IMR-90 (cell line): ENCODE data around the gene SRBD1. TPM values are rescaled to one million over a fixed set of nuclear protein-coding genes. Genes with fewer than 3 reads are reported as not detected.

Experiments used
- ATAC-seq: fragments of 200-7000 bp; cut with Tn5 transposase; 2 replicates; pipeline ENCODE4 v1.9.1; 2020; ENCODE audit warnings: low read depth, mild to moderate bottlenecking, moderate library complexity
- BruUV-seq: library from RNA; stranded (reverse); fragments of 400-500 nt; replicated peaks from 2 replicates; lab custom pipeline; 2021; lab: Mats Ljungman, UMichigan
- CTCF ChIA-PET: fragments of 300-600 bp; formaldehyde crosslinking; extraction: SDS; loops from one replicate; lab custom pipeline; 2021; ENCODE audit warnings: antibody characterized with exemption; lab: Yijun Ruan, JAX
- POLR2A ChIA-PET: fragments of 300-600 bp; sonication (Branson Sonifier 250); formaldehyde crosslinking; loops from one replicate; lab custom pipeline; 2022; ENCODE audit warnings: antibody characterized with exemption; ENCODE audit not compliant: unreplicated experiment; lab: Charles Lee
- DNase-seq: peaks from one replicate; pipeline ENCODE4 v3.0.0; 2013
- H2AFZ ChIP-seq: replicated peaks from 2 replicates; pipeline ENCODE3; 2013; ENCODE audit warnings: low read length, mild to moderate bottlenecking; ENCODE audit not compliant: poor library complexity
- H2AK5ac ChIP-seq: 2 replicates; pipeline ENCODE4 v1.6.1; 2013; ENCODE audit warnings: low read depth, low read length, inconsistent platforms
- H2AK9ac ChIP-seq: replicated peaks from 2 replicates; pipeline ENCODE3; 2013; ENCODE audit warnings: mild to moderate bottlenecking, low read depth, low read length, moderate library complexity; ENCODE audit not compliant: poor library complexity
- H2BK120ac ChIP-seq: 2 replicates; pipeline ENCODE4 v1.6.1; 2013; ENCODE audit warnings: low read depth, low read length, inconsistent platforms
- H2BK15ac ChIP-seq: 3 replicates; pipeline ENCODE4 v1.6.1; 2013; ENCODE audit warnings: low read depth, low read length, inconsistent platforms
- H2BK20ac ChIP-seq: 2 replicates; pipeline ENCODE4 v1.6.1; 2013; ENCODE audit warnings: low read depth, mild to moderate bottlenecking, inconsistent platforms, low read length, moderate library complexity
- H2BK5ac ChIP-seq: 2 replicates; pipeline ENCODE4 v1.6.1; 2013; ENCODE audit warnings: mild to moderate bottlenecking, low read depth, low read length, inconsistent platforms; ENCODE audit not compliant: poor library complexity, severe bottlenecking
- H3K14ac ChIP-seq: replicated peaks from 2 replicates; pipeline ENCODE4 v1.6.1; 2013; ENCODE audit warnings: low read depth, low read length, inconsistent platforms
- H3K18ac ChIP-seq: 2 replicates; pipeline ENCODE4 v1.6.1; 2013; ENCODE audit warnings: low read depth, low read length, control low read depth
- H3K23ac ChIP-seq: 2 replicates; pipeline ENCODE4 v1.6.1; 2013; ENCODE audit warnings: low read depth, low read length, inconsistent platforms
- H3K27ac ChIP-seq: 2 replicates; pipeline ENCODE4 v1.5.1; 2013; ENCODE audit warnings: mild to moderate bottlenecking, control low read depth, low read length; ENCODE audit not compliant: insufficient read depth
- H3K27me3 ChIP-seq: 2 replicates; pipeline ENCODE4 v1.6.1; 2013; ENCODE audit warnings: low read length; ENCODE audit not compliant: control insufficient read depth, insufficient read depth
- H3K36me3 ChIP-seq: 2 replicates; pipeline ENCODE4 v1.6.1; 2013; ENCODE audit warnings: low read length, mixed read lengths; ENCODE audit not compliant: control insufficient read depth, insufficient read depth
- H3K4ac ChIP-seq: 2 replicates; pipeline ENCODE4 v1.6.1; 2013; ENCODE audit warnings: low read depth, low read length, inconsistent platforms
- H3K4me1 ChIP-seq: 2 replicates; pipeline ENCODE4 v1.6.1; 2013; ENCODE audit warnings: low read length, mixed read lengths; ENCODE audit not compliant: control insufficient read depth, insufficient read depth
- H3K4me2 ChIP-seq: 2 replicates; pipeline ENCODE4 v1.6.1; 2013; ENCODE audit warnings: low read depth, mild to moderate bottlenecking, control low read depth, low read length, moderate library complexity
- H3K4me3 ChIP-seq: 2 replicates; pipeline ENCODE4 v1.5.1; 2013; ENCODE audit warnings: low read depth, mild to moderate bottlenecking, control low read depth, low read length, moderate library complexity; ENCODE audit not compliant: insufficient read depth
- H3K56ac ChIP-seq: 2 replicates; pipeline ENCODE4 v1.6.1; 2013; ENCODE audit warnings: low read length, inconsistent platforms; ENCODE audit not compliant: insufficient read depth; ENCODE audit errors: extremely low read depth
- H3K79me1 ChIP-seq, 2 experiments: 2 replicates each; pipeline ENCODE4 v1.6.1; 2013; ENCODE audit warnings: low read length in 2 of 2, inconsistent platforms in 1 of 2, low read depth in 1 of 2
- H3K9ac ChIP-seq: 2 replicates; pipeline ENCODE4 v1.6.1; 2013; ENCODE audit warnings: low read depth, low read length, control low read depth
- H3K9me1 ChIP-seq: 2 replicates; pipeline ENCODE4 v1.6.1; 2013; ENCODE audit warnings: low read length, inconsistent platforms; ENCODE audit not compliant: insufficient read depth
- H3K9me3 ChIP-seq: 2 replicates; pipeline ENCODE4 v1.6.1; 2013; ENCODE audit warnings: low read length; ENCODE audit not compliant: control insufficient read depth, insufficient read depth
- H4K20me1 ChIP-seq: 2 replicates; pipeline ENCODE4 v1.6.1; 2013; ENCODE audit warnings: low read length, inconsistent platforms; ENCODE audit not compliant: insufficient read depth
- H4K5ac ChIP-seq: 2 replicates; pipeline ENCODE4 v1.6.1; 2013; ENCODE audit warnings: mild to moderate bottlenecking, low read depth, low read length, control low read depth
- H4K8ac ChIP-seq, 2 experiments: 2 replicates each; pipeline ENCODE4 v1.6.1; 2013; ENCODE audit warnings: low read depth in 2 of 2, low read length in 2 of 2, control low read depth in 1 of 2, inconsistent platforms in 1 of 2
- H4K91ac ChIP-seq: 2 replicates; pipeline ENCODE4 v1.6.1; 2013; ENCODE audit warnings: low read depth, low read length, inconsistent platforms; ENCODE audit not compliant: insufficient read depth
- BHLHE40 ChIP-seq: fragments of 150-350 bp; IDR thresholded peaks from 2 replicates; pipeline ENCODE4 v1.6.1; 2016; ENCODE audit warnings: mild to moderate bottlenecking, low read depth, low read length
- CEBPB ChIP-seq: IDR thresholded peaks from 2 replicates; pipeline ENCODE4 v1.6.1; 2012; ENCODE audit warnings: low read depth, low read length, improper control_type of control experiment
- CHD1 ChIP-seq: IDR thresholded peaks from 2 replicates; pipeline ENCODE4 v1.6.1; 2012; ENCODE audit warnings: low read depth, low read length, improper control_type of control experiment
- FOS ChIP-seq: fragments of 150-350 bp; IDR thresholded peaks from 2 replicates; pipeline ENCODE4 v1.6.1; 2016; ENCODE audit warnings: low read depth, low read length
- MAFK ChIP-seq: IDR thresholded peaks from 2 replicates; pipeline ENCODE4 v1.6.1; 2012; ENCODE audit warnings: low read depth, low read length, improper control_type of control experiment
- MAZ ChIP-seq: IDR thresholded peaks from 2 replicates; pipeline ENCODE4 v1.6.1; 2012; ENCODE audit warnings: low read depth, mild to moderate bottlenecking, low read length, improper control_type of control experiment, moderate library complexity, borderline replicate concordance
- MXI1 ChIP-seq: IDR thresholded peaks from 2 replicates; pipeline ENCODE4 v1.6.1; 2012; ENCODE audit warnings: low read depth, mild to moderate bottlenecking, low read length, moderate library complexity, borderline replicate concordance
- NFE2L2 ChIP-seq: fragments of 150-350 bp; IDR thresholded peaks from 2 replicates; pipeline ENCODE4 v1.6.1; 2016; ENCODE audit warnings: low read depth, mild to moderate bottlenecking, low read length
- POLR2A ChIP-seq: IDR thresholded peaks from 2 replicates; pipeline ENCODE4 v1.6.1; 2012; ENCODE audit warnings: mild to moderate bottlenecking, low read depth, low read length
- RAD21 ChIP-seq: IDR thresholded peaks from 2 replicates; pipeline ENCODE4 v1.6.1; 2012; ENCODE audit warnings: low read length, improper control_type of control experiment
- RCOR1 ChIP-seq: IDR thresholded peaks from 2 replicates; pipeline ENCODE4 v1.6.1; 2012; ENCODE audit warnings: mild to moderate bottlenecking, low read length, improper control_type of control experiment; ENCODE audit not compliant: insufficient replicate concordance
- RFX5 ChIP-seq: IDR thresholded peaks from 2 replicates; pipeline ENCODE4 v1.8.0; 2012; ENCODE audit warnings: low read depth, mild to moderate bottlenecking, low read length, moderate library complexity
- SMC3 ChIP-seq: fragments of 150-350 bp; IDR thresholded peaks from 2 replicates; pipeline ENCODE4 v1.6.1; 2016; ENCODE audit warnings: low read depth, mild to moderate bottlenecking, antibody characterized with exemption, low read length, moderate library complexity
- WGBS, 2 experiments: methylation state at CpG; one replicate each; pipeline versions ENCODE4 v1.1.5 to v1.1.7; 2013; ENCODE audit warnings: missing lambda C conversion rate in 2 of 2; ENCODE audit not compliant: insufficient read length in 1 of 2; ENCODE audit errors: extremely low coverage in 2 of 2; 5-methylcytosine and 5-hydroxymethylcytosine counted together
- dilution Hi-C: fragments of 300-500 bp; cut with HindIII; formaldehyde crosslinking; loops from one replicate; pipeline ENCODE4 v1.14.3; 2018; ENCODE audit warnings: low sequenced_read_pairs; ENCODE audit not compliant: unreplicated experiment
- in situ Hi-C: fragments of 300-500 bp; cut with MboI; formaldehyde crosslinking; loops from 3 replicates; pipeline ENCODE4 v1.14.3; 2019; ENCODE audit warnings: low sequenced_read_pairs, inconsistent platforms, mixed read lengths
- intact Hi-C: fragments of 100-400 bp; cut with micrococcal nuclease; formaldehyde crosslinking; loops from 2 replicates; pipeline ENCODE4 v1.10.0; 2022
- polyA plus RNA-seq, 3 experiments: library from polyadenylated mRNA; depleted of rRNA; stranded (reverse); fragments of >200 nt; gene quantifications; 2 replicates each; pipeline ENCODE4 v1.2.3, GENCODE V29; 2012; ENCODE audit warnings: low replicate concordance in 1 of 3
- total RNA-seq: library from RNA; depleted of rRNA; stranded (reverse); fragments of >200 nt; gene quantifications from 2 replicates; pipeline ENCODE4 v1.2.3, GENCODE V29; 2012
- TF ChIP-seq, protein P1 (sequence below): fragments of 150-350 bp; IDR thresholded peaks from 2 replicates; pipeline ENCODE4 v1.6.1; 2017; ENCODE audit warnings: mild to moderate bottlenecking, antibody characterized with exemption, low read length, low read depth
- TF ChIP-seq, protein P2 (sequence below): conservative IDR thresholded peaks from 2 replicates; pipeline ENCODE4 v1.5.1; 2012; ENCODE audit warnings: mild to moderate bottlenecking, low read depth, low read length, improper control_type of control experiment
- TF ChIP-seq, protein P3 (sequence below): fragments of 150-350 bp; IDR thresholded peaks from 2 replicates; pipeline ENCODE4 v1.6.1; 2016; ENCODE audit warnings: low read depth, mild to moderate bottlenecking, low read length, moderate library complexity, borderline replicate concordance

SRBD1 gene
- total and polyA plus RNA-seq, 2 of the 4 experiments (the other 2 are of a cell fraction) = 3.5 to 14.7 TPM

DNA sequence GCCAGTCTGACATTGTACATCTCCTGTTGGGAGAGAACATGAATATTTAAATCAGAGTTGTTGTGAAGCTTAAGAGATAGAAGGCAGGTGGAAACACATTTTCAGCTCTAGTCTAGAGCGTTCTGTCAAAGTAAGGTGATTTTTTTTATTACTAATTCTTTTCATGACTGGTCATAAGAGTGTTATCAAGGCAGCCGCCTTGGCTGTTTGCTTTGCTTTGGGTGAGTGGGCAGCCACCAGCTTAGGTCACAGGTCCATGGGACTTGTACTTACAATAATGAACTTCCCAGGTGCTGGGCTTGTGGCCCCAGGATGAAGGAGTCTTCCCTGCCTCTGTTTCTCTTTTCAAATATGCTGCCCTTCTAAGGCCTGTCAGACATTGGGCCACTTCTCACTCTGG, 256.3 kb downstream of the SRBD1 start:
- DNase-seq = no peak
- dilution Hi-C loops = no loop called here
- H3K27ac ChIP-seq = 0 out of 2 replicates have a peak overlapping the region, but pooled peaks have one; percentile 20

More for the DNA sequence above, 256.3 kb downstream of the SRBD1 start:
- H3K27me3 ChIP-seq = no peaks in the 10 kb centered on the region
- BruUV-seq = no TSS peak
- no peak overlapping the region; the same call in 1 of the 2 replicates for H3K18ac ChIP-seq
- in situ Hi-C loops (no loop called here), intact Hi-C loops (no loop called here)
- H3K9ac ChIP-seq = no peak overlapping the region
- H4K8ac ChIP-seq = peak overlapping the region in 1 of 2 experiments; percentile 49; a peak in 1 of 4 replicates
- no peaks in the 10 kb centered on the region; the same call in 1 of the 2 replicates for H4K20me1 ChIP-seq
- H3K9me1 ChIP-seq = no peaks in the 10 kb centered on the region; the same call in 1 of the 2 replicates
- no peak overlapping the region for H3K23ac ChIP-seq
- H2BK20ac ChIP-seq = peak overlapping the region; percentile 79
- no peak for ATAC-seq
- H2BK15ac ChIP-seq = peak overlapping the region; percentile 83; the same call in 1 of the 3 replicates
- H4K91ac ChIP-seq = no peak overlapping the region
- ChIA-PET POLR2A (no interaction called here), CTCF (no interaction called here)
- WGBS, 2 experiments = no CpG with 5 or more reads among the region's 2 CpGs
- no peak overlapping the region for H3K4me2 ChIP-seq
- TF ChIP-seq RFX5 (no peak), MXI1 (no peak), MAFK (no peak), NFE2L2 (no peak), POLR2A (no peak), CEBPB (no peak), RAD21 (no peak), BHLHE40 (no peak), SMC3 (no peak), FOS (no peak), RCOR1 (no peak), CHD1 (no peak), MAZ (no peak)
- TF ChIP-seq, protein P1, sequence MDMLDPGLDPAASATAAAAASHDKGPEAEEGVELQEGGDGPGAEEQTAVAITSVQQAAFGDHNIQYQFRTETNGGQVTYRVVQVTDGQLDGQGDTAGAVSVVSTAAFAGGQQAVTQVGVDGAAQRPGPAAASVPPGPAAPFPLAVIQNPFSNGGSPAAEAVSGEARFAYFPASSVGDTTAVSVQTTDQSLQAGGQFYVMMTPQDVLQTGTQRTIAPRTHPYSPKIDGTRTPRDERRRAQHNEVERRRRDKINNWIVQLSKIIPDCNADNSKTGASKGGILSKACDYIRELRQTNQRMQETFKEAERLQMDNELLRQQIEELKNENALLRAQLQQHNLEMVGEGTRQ = no peak
- TF ChIP-seq, protein P2, sequence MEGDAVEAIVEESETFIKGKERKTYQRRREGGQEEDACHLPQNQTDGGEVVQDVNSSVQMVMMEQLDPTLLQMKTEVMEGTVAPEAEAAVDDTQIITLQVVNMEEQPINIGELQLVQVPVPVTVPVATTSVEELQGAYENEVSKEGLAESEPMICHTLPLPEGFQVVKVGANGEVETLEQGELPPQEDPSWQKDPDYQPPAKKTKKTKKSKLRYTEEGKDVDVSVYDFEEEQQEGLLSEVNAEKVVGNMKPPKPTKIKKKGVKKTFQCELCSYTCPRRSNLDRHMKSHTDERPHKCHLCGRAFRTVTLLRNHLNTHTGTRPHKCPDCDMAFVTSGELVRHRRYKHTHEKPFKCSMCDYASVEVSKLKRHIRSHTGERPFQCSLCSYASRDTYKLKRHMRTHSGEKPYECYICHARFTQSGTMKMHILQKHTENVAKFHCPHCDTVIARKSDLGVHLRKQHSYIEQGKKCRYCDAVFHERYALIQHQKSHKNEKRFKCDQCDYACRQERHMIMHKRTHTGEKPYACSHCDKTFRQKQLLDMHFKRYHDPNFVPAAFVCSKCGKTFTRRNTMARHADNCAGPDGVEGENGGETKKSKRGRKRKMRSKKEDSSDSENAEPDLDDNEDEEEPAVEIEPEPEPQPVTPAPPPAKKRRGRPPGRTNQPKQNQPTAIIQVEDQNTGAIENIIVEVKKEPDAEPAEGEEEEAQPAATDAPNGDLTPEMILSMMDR = no peak
- TF ChIP-seq, protein P3, sequence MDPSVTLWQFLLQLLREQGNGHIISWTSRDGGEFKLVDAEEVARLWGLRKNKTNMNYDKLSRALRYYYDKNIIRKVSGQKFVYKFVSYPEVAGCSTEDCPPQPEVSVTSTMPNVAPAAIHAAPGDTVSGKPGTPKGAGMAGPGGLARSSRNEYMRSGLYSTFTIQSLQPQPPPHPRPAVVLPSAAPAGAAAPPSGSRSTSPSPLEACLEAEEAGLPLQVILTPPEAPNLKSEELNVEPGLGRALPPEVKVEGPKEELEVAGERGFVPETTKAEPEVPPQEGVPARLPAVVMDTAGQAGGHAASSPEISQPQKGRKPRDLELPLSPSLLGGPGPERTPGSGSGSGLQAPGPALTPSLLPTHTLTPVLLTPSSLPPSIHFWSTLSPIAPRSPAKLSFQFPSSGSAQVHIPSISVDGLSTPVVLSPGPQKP = no peak
- H3K36me3 ChIP-seq = no peaks in the 10 kb centered on the region
- H2AFZ ChIP-seq = no peak overlapping the region
- no peaks in the 10 kb centered on the region for H3K9me3 ChIP-seq
- no peak overlapping the region for H3K4me3 ChIP-seq
- H2BK120ac ChIP-seq = peak overlapping the region; percentile 67
- H3K79me1 ChIP-seq = no peaks in the 10 kb centered on the region
- peak overlapping the region; percentile 68; the same call in 1 of the 2 replicates for H3K4ac ChIP-seq
- H4K5ac ChIP-seq = no peak overlapping the region
- 0 out of 2 replicates have a peak overlapping the region, but pooled peaks have one; percentile 32 for H3K14ac ChIP-seq
- H2AK5ac ChIP-seq = peak overlapping the region; percentile 67; the same call in 1 of the 2 replicates
- H2AK9ac ChIP-seq = no peak overlapping the region
- H2BK5ac ChIP-seq = no peak overlapping the region
- H3K4me1 ChIP-seq = peaks cover 15% of the 10 kb centered on the region
- H3K56ac ChIP-seq = no peak overlapping the region
